Stimulated activated CD8-positive, alpha-beta memory T cell treated with anti-CD3 and anti-CD28 coated beads, Interleukin-7, amount 100 ng/mL, for 48 hours (primary cell): ENCODE results near the gene CFAP73.
"Not testable (repeated sequence)": the region's sequence is repeated elsewhere in the genome, so short reads cannot be mapped to it uniquely, and the experiment has no call there.

ENCODE experiments used
- DNase-seq, 2 donors: peaks; one replicate each; pipeline ENCODE4 v3.0.0-alpha.2; 2020; ENCODE audit warnings: low read depth in 1 of 2; ENCODE audit errors: extremely low read depth in 1 of 2

CFAP73 gene

DNA sequence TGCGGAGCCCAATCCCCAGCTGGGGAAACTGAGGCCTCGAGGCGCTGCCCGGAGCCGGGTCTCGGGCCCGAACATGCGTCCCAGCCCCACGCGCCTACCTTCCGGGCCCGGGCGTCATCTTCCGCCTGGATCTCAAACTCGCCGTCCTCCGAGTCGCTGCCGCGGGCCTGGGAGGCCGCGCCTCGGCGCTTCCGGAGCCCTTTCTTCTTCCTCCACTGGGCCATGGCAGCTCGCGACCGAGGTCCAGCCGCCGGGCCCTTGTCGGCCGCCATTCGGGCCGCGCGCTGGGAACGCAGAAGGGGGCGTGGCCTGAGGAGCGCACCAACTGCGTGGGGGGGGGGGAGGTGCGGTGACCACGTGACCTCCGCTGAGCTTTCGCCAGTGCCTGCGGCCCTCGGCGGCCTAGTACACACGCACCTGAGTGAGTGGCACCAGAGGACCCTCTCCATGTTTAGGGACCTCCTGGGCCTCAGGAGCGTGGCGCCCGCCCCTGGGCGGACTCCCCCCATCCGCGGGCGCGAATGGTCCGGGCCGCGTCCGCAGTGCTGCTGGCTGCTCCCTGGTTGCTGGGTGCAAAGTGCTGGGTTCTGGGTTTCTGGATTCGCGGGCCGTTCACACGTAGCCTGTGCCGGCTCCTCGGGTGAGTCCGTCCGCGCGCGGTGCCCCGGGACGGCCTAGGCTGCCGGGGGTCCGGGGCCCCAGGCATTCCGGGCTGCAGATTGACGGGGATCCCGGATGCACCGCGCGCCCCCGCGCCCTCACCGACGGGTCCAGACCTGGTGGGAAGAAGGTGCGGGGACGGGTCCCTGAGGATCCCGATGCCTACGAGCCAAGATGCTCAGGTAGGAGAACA lies 35.9 kb downstream of the CFAP73 start, which contains the start of the genes DDX54 and RITA1:
Gene DDX54 (minus strand): TSS at position 299 of the 853 bp plus-strand sequence. CDS start 27 bp downstream, at position 272.
Gene RITA1 (plus strand): TSS at position 542 of the 853 bp plus-strand sequence. CDS start 1,026 bp downstream, outside the sequence.
- DNase-seq, result peak; percentile 63 to 71

DNA sequence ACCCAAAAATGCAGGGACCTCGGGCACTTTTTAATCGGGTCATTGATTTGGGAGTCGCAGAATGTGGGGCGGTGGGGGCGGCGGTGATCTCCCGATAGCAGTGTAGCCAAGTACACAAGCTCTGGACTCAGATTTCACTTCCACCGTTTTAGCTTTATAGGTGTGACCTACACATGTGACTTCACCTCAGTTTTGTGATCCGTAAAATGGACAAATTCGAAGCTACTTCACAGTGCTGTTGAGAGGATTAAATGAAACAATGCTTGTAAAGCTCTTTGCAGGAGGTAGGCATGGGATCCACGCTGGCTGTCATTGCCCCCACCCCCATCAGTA lies 36.5 kb downstream of the CFAP73 start:
- no peak for DNase-seq

DNA sequence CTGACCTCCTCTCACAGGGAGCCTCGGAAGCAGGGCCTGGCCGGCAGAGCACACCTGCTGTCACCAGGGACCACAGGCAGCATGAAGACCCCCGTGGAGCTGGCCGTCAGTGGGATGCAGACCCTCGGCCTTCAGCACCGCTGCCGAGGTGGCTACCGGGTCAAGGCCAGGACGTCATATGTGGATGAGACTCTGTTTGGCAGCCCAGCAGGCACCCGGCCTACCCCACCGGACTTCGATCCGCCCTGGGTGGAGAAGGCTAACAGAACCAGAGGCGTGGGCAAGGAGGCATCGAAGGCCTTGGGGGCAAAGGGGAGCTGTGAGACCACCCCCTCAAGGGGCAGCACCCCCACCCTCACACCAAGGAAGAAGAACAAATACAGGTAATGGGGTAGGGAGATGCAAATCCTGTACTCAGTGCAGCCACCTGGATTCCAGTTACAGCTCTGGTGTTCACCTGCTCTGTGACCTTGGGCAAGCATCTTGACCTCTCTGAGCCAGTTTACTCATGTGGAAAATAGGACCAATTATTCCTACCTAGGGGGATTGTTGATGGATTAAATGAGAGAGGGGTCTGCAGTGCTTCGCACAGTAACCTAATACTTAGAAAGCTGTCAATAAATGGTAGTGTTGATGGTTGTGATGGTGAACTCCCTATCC lies 37.3 kb downstream of the CFAP73 start:
- no peak for DNase-seq

DNA sequence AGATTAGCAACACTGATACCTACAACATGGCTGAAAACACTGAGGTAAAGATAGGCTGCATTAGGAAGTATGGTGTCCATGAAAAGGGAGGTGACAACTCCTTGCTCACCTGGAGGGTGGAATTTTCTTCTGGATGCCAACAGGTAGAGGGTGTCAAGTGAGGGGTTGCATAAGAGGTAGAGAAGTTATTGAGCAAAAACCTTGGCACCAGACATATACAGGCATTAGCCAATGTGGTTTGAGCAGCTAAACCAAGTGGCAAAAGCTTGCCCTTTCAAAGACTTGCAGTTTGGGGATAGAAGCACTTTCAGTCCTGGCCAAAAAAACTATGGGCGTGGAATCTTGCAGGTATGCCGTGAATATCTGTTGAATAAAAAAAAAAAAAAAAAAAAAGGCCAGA lies 39.8 kb downstream of the CFAP73 start:
- DNase-seq, result no peak

DNA sequence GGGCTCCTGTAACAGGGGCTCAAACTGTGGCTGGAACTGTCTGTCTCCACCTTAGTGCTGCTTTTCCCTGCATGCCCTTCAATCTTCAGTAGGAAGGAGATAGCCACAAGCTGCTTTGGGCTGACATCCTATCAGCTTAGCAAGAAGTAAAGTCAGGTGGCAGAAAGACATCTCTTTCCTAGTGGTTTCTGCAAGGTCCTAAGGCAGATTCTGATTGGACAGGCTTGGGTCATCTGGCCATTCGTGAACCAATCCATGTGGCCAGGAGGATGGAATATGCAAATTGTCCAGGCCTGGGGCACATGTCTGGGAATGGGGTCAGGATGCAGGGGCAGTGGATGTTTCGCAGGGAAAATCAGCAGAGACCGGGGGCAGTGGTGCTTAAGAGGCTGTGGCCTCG lies 41.2 kb downstream of the CFAP73 start:
- no peak for DNase-seq

DNA sequence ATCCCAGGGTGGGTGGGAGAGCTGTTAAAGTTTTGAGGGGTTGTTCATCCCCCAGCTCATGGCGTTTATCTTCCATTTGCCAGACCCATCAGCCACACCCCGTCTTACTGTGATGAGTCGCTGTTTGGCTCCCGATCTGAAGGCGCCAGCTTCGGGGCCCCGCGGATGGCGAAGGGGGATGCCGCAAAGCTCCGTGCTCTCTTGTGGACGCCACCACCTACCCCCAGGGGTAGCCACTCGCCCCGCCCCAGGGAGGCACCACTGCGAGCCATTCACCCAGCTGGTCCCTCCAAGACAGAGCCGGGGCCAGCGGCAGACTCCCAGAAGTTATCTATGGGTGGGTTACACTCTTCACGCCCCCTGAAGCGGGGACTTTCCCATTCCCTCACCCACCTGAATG lies 41.7 kb downstream of the CFAP73 start:
- DNase-seq, result no peak

DNA sequence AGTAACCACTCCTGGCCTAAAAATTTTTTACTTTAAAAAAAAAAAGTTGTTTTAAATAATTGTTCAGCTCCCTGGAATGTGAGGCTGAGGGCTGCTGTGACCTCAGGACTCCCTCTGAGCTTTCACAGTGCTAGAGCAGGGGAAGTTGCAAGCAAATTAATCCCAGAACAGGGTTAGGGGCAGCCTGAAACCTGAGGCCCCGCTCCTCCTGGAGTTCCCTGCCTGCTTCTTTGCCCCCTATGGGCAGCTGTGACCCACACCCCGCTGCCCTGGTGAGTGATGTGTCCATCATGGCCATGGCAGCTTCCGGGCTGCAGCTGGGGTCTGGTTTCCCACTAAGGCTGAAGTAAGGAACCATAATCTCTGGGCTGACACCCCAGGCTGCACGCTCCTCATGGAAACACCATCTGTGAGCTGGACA lies 45.5 kb downstream of the CFAP73 start:
- DNase-seq, result no peak

DNA sequence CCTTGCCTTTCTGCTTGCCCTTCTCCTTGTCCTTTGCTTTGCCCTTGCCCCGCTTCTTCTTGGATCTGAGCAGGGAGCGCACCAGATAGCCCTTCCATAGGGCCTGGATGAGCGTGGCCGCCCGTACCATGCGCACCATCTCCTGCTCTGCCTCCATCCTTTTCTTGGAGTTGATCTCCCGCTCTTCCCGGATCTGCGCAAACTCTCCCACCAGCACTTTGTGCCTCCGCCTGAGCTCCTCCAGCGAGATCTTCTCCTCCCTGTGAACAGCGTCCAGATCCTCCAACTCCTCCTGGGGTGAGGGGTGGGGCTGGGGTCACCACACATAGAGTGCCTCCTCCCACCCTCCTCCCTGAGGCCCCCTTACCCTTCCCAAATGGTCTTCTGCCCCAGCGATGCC lies 46.1 kb downstream of the CFAP73 start:
- DNase-seq, result no peak

DNA sequence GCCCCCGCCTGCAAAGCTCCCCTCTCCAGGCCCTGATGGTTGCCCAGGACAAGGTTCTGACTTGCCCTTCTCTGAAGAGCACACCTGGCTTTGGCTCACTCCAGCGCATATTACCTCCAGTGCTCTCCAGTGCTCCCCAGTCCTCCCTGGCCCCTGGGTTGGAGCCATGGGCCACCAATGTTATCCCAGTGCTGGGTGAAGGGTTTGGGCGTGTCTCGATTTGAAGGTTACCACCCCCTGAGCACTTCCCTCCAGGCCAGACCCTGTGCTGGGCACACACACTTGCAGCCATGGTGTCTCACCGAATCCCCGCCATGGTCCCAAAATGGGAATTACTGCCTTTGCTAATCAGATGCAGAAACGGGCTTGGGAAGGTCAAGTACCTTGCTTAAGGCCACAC lies 47.1 kb downstream of the CFAP73 start:
- DNase-seq, result no peak

DNA sequence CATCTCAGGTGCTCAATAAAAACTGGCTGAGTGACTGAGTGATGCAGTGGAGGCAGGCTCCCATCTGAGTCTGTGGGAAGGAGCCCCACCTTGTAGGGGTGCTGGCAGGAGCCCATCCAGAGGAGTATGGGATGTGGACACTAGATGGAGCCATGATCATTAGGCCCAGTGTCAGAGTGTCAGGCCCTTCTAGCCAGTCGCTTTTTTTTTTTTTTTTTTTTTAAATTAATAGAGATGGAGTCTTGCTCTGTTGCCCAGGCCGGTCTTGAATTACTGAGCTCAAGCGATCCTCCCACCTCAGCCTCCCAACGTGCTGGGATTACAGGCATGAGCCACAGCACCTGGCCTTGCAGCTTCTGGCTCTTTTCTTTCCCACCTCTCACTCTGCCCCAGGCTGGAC lies 47.5 kb downstream of the CFAP73 start:
- DNase-seq, result peak in 1 of 2 donors; percentile 39

DNA sequence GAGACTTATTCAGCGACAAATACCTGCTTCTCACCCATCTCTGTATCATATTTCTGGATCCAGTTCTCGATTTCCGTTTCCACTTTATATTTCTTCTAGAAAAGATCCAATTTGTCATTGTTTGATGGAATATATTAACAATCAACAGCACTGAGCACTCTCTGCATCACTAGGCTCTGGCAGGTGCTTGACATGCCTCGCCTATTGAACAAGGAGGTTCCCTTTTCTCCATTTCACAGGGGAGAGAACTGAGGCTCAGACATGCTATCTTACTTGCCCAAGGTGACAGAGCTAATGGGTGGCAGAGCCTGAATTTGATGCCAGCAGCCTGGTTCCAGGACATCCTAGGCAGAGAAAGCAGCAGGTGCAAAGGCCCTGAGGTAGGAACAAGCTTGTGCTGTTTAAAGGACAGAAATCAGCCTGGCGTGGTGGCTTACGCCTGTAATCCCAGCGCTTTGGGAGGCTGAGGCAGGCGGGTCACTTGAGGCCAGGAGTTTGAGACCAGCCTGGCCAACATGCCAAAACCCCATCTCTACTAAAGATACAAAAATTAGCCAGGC lies 48.1 kb downstream of the CFAP73 start:
- DNase-seq, result no peak

DNA sequence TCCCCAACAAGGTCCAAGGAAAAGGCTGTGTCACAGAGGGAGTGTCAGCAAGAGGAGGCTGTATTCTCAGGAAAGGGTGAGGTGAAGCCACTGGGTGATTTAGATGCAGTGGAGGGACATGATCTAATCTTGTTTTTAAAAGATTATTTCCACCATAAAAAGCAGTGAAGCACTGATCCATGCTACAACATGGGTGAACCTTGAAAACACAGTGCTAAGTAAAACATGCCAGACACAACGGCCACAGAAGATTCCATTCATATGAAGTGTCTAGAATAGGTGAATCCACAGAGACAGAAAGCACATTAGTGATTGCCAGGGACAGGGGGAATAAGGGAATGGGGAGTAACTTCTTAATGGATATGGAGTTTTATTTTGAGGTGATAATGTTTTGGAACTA lies 48.8 kb downstream of the CFAP73 start:
- no peak for DNase-seq

DNA sequence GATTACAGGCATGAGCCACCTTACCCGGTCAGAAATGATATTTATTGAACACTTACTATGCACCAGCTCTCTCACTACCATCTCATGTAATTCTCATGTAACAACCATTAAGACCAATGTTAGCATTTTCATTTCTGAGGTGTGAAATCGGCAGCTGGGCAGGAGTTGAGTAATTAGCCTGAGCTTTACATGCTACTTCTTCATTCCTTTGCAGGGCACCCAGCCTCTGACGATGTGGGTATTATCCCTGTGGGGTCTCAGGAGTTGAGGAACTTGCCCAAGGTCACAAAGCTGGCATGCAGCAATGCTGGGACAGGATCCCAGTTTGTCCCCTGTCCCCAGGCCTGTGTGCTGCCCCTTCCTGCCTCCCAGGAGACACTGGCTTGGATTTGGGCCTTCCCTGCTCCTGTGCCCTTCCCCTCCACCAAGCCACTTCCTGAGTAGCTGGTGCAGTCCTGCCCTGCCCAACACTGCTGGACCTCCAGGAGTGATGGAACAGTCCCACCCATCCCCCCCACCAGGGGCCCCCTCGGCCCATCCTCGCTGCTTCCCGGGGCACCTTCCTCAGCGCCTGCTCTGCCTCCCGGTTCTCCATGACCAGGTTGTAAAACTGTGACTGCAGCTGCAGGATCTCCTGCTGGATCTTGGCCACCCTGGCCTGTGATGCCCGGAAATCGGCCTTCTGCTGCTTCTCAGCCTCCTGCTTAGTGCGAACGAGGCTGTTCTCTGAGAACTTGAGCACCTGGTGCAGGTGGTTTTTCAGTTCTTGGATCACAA lies 50.7 kb downstream of the CFAP73 start:
- no peak for DNase-seq

DNA sequence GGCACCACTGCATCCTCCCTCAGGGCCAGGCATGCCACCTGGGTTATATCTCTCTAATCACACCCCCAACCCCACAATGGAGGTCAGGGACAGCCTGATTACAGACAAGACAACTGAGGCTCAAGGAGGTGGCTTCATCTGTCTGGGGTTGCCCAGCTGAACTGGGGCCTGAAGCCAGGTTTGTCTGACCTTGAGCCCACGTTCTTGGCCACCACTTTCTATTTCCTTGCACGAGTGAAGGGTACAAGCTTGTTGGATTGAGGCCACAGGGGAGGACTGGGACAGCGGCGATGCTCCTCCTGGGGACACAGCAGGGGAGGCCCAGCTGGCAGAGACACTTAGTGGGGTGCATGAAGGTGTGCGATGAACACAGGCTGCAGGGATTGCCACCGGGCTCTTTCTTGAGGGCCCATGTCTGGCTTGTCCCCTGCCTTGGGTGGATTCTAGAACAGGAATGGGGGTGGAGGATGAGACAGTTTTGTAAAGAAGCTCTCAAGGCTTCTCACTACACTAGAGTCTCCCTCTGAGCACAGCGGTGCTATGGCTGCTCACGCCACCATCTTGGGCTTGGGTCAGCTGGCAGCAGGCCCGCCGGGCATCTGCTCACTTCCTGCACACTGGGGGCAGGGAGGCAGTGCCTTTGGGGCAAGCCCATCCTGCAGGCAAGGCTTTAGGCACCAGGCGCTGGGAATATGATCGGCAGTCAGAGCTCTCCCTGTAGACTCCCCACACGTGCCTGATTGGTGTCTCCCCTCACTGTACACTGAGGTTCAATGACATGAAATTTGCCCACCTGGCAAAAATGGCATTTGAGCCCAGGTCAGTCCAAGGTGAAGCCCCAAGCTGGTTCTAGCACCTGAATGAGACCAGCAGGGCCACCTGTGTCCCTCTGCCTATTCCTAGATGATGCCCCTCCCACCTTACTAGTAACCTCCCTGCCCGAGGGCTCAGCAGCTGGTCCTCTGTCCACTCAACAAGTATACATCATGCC lies 52.0 kb downstream of the CFAP73 start:
- DNase-seq, result no peak

DNA sequence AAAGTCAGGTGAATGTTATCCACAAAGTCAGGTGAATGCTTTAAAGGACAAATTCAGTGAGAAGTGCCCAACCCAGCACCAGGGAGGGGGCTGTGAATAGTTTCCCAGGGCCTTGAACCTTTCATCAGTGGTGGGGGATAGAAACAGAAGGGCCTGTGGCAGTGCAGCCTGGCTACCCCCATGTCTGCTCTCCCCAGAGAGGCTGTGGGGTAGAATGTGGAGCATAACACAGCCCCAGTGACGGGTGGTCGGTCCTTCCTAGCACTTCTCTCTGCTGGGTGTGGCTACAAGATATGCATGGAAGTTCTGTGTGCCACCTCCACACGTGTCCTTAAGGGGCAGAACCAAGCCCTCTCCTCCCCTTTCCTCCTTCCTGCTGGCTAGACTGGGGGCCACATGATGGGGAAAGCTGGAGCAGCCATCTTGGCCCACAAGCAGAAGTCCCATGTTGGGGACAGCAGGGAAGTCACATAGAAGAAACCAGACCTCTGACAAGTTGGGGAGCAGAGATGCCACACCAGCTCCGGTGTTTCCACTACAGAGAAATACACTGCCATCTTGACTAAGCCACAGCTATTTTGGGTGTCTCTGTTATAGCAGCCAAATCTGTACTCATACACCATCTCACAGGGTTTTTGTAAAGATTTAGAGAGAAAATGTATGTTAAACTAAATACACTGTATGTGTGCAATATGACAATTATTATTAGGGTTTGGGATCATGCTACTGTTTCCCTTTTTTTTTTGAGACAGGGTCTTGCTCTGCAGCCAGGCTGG lies 53.0 kb downstream of the CFAP73 start:
- DNase-seq, result no peak

DNA sequence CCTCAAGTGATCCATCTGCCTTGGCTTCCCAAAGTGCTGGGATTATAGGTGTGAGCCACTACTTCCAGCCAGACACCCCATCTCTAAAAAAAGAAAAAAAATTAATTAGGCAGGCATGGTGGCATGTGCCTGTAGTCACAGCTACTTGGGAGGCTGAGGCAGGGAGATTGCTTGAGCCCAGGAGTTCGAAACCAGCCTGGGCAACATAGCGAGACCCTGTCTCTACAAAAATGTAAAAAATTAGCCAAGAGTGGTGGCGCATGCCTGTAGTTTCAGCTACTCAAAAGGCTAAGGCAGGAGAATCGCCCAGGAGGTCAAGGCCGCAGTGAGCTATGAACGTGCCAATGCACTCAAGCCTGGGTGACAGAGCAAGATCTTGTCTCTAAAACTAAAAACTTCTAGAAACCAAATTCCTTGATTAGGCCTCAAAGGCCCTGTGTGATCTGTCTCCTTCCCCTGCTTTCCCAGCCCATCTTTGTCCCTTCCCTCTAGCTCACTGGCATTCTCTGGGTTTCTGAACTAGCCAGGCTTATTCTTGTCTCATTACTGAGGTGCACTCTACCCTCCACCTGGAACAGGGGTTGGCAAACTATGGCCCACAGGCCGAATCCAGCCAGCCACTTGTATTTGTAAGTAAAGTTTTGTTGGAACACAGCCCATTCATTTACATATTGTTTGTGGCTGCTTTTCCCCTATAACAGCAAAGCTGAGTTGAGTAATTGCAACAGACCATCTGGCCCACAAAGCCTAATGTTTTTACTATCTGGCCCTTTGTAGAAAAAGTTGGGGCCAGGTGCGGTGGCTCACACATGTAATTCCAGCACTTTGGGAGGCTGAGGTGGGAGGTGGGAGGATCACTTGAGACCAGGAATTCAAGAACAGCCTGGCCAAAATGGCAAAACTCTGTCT lies 54.6 kb downstream of the CFAP73 start:
- no peak for DNase-seq

DNA sequence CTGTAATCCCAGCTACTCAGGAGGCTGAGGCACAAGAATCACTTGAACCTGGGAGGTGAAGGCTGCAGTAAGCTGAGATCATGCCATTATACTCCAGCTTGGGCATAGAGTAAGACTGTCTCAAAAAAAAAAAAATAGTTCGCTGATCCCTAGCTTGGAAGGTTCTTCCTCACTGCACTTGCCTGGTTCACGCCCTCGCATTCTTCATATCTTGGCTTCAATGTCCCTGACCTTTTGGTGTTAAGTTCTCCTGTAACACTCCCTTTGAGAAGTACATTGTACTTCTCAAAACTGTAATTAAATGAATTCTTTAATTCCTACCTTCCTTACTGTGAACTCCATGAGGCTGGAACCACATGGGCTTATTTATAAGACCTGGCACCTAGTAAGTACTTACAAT lies 55.3 kb downstream of the CFAP73 start:
- DNase-seq, result no peak

DNA sequence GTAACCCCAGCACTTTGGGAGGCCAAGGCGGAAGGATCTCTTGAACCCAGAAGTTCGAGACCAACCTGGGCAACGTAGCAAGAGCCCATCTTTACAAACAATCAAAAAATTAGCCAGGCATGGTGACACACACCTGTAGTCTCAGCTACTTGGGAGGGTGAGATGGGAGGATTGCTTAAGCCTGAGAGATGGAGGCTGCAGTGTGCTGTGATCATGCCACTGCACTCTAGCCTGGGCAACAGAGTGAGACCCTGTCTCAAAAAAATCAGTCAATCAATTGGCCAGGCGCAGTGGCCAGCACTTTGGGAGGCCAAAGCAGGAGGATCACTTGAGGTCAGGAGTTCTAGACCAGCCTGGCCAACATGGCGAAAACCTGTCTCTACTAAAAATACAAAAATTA lies 57.3 kb downstream of the CFAP73 start:
- DNase-seq, result not testable (repeated sequence)
